Muscle layer of duodenum (tissue), 2 donors: ENCODE results near the gene MBOAT7.
"Not testable (repeated sequence)": the region's sequence is repeated elsewhere in the genome, so short reads cannot be mapped to it uniquely, and the experiment has no call there.

Experiments used
- H3K27ac ChIP-seq: one replicate; pipeline ENCODE4 v1.7.0; 2013; ENCODE audit warnings: mild to moderate bottlenecking, low read length
- H3K27me3 ChIP-seq: one replicate; pipeline ENCODE4 v1.7.0; 2013; ENCODE audit warnings: low read depth, mild to moderate bottlenecking, control low read depth, low read length
- H3K36me3 ChIP-seq, 2 donors: one replicate each; pipeline ENCODE4 v1.7.0; 2013; ENCODE audit warnings: low read length in 2 of 2, control low read depth in 1 of 2, mild to moderate bottlenecking in 1 of 2; ENCODE audit not compliant: insufficient read depth in 2 of 2, control insufficient read depth in 1 of 2
- H3K4me1 ChIP-seq, 2 donors: one replicate each; pipeline ENCODE4 v1.7.0; 2013; ENCODE audit warnings: low read length in 2 of 2, mild to moderate bottlenecking in 2 of 2, control low read depth in 1 of 2, moderate library complexity in 1 of 2; ENCODE audit not compliant: insufficient read depth in 2 of 2, control insufficient read depth in 1 of 2
- H3K4me3 ChIP-seq, 2 donors: one replicate each; pipeline ENCODE4 v1.7.0; 2013; ENCODE audit warnings: low read length in 2 of 2, low read depth in 1 of 2, mild to moderate bottlenecking in 1 of 2
- H3K9me3 ChIP-seq, 2 donors: one replicate each; pipeline ENCODE4 v1.7.0; 2013; ENCODE audit warnings: low read length in 2 of 2, control low read depth in 1 of 2, mild to moderate bottlenecking in 1 of 2; ENCODE audit not compliant: control insufficient read depth in 1 of 2
- donor health status: healthy.

The MBOAT7 gene

GRCh38 chr19:54207983-54208783, 18.8 kb upstream of the MBOAT7 start:
- no peaks in the 10 kb centered on the region for H3K9me3 ChIP-seq
- peak overlapping the region in 1 of 2 donors; percentile 5 for H3K4me3 ChIP-seq
- H3K27ac ChIP-seq: peak overlapping the region; percentile 80
- H3K27me3 ChIP-seq: no peaks in the 10 kb centered on the region
- peaks cover 42 to 51% of the 10 kb centered on the region in 2 donors for H3K36me3 ChIP-seq
- peaks cover 18 to 52% of the 10 kb centered on the region in 2 donors for H3K4me1 ChIP-seq

DNA sequence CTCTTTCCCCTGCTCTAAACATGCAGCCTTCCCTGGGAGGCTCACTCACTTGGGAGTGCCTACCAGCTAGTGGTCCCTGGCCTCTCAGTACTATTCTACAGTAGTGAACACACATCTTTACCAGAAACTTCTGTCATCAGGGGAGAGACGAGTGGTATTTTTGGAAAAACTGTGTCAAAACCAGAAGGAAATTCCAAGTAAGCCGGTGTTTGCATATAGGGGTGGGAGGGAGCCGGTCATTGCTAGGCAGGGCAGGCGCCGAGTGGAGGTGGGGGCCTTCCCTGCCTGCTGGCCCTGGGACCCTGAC, 18.2 kb upstream of the MBOAT7 start:
- Histone ChIP-seq H3K27ac (peak overlapping the region; percentile 80), H3K9me3 (no peaks in the 10 kb centered on the region), H3K4me3 (peak overlapping the region in 1 of 2 donors; percentile 5), H3K4me1 (peaks cover 24 to 58% of the 10 kb centered on the region in 2 donors), H3K36me3 (peaks cover 48 to 57% of the 10 kb centered on the region in 2 donors), H3K27me3 (no peaks in the 10 kb centered on the region)

GRCh38 chr19:54207193-54207592, 17.8 kb upstream of the MBOAT7 start:
- not testable (repeated sequence) for H3K9me3 ChIP-seq, H3K27me3 ChIP-seq
- Histone ChIP-seq H3K36me3 (peaks cover 52 to 61% of the 10 kb centered on the region in 2 donors), H3K4me3 (peak overlapping the region in 1 of 2 donors; percentile 28), H3K27ac (peak overlapping the region; percentile 80), H3K4me1 (peaks cover 28 to 62% of the 10 kb centered on the region in 2 donors)

GRCh38 chr19:54206831-54207177, 17.4 kb upstream of the MBOAT7 start:
- Histone ChIP-seq H3K36me3 (peaks cover 55 to 64% of the 10 kb centered on the region in 2 donors), H3K9me3 (no peaks in the 10 kb centered on the region), H3K4me1 (peaks cover 32 to 66% of the 10 kb centered on the region in 2 donors), H3K27ac (peak overlapping the region; percentile 59), H3K4me3 (peak overlapping the region in 1 of 2 donors; percentile 28), H3K27me3 (no peaks in the 10 kb centered on the region)

GRCh38 chr19:54206030-54206830, 16.9 kb upstream of the MBOAT7 start:
- Histone ChIP-seq H3K4me1 (peaks cover 35 to 72% of the 10 kb centered on the region in 2 donors), H3K36me3 (peaks cover 61 to 64% of the 10 kb centered on the region in 2 donors), H3K27ac (peak overlapping the region; percentile 59), H3K27me3 (no peaks in the 10 kb centered on the region), H3K9me3 (no peaks in the 10 kb centered on the region), H3K4me3 (peak overlapping the region in 1 of 2 donors; percentile 28)

DNA sequence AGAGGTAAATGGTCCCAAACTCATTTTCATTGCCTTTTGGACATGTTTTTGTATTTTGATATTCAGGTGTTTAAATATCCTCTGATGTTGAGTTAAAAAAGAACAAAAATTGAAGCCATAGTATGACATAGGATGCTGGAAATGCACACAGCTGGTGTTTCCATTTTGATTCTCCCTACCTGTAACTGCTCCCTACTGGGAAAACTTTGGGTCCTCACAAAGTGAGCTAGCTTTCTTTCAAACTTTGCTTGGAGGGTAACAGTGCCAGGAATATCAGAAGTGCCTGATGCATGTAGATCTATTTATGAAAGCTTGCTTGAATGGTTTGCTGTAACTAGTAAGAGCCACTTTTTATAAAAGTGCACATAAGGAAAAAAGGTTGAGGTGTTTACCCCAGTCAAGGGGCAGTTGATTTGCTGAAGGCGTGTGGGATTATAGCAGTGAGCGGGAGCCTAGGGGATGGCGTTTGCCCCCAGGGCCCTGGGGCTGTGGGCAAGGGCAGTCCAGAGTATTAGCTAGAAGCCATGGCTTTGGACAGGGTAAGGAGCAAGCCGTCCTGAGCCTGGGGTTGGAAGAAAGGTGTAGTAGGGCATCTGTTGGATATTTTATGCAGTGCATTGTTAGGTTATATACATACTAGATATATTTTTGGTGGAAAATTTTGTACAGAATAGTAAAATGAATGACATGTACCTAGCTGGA, 15.5 kb upstream of the MBOAT7 start:
- Histone ChIP-seq H3K27ac (no peak overlapping the region), H3K9me3 (no peaks in the 10 kb centered on the region), H3K4me1 (peaks cover 31 to 70% of the 10 kb centered on the region in 2 donors), H3K27me3 (no peaks in the 10 kb centered on the region), H3K4me3 (no peak overlapping the region), H3K36me3 (peaks cover 61 to 70% of the 10 kb centered on the region in 2 donors)

- H3K36me3 ChIP-seq: peaks cover 60 to 66% of the 10 kb centered on the region in 2 donors
- no peak overlapping the region for H3K27ac ChIP-seq
- peaks cover 18 to 55% of the 10 kb centered on the region in 2 donors for H3K4me1 ChIP-seq
- H3K9me3 ChIP-seq: no peaks in the 10 kb centered on the region
- H3K4me3 ChIP-seq: peak overlapping the region; percentile 83 to 92
- no peaks in the 10 kb centered on the region for H3K27me3 ChIP-seq
These were observed 13.8 kb upstream of the MBOAT7 start for GRCh38 chr19:54203151-54203611.

- Histone ChIP-seq H3K27ac (peak overlapping the region; percentile 96), H3K9me3 (no peaks in the 10 kb centered on the region), H3K36me3 (peaks cover 51 to 54% of the 10 kb centered on the region in 2 donors), H3K27me3 (no peaks in the 10 kb centered on the region), H3K4me3 (peak overlapping the region; percentile 83 to 92), H3K4me1 (peaks cover 18 to 51% of the 10 kb centered on the region in 2 donors)
These were observed 12.6 kb upstream of the MBOAT7 start for GRCh38 chr19:54201980-54202379.

- Histone ChIP-seq H3K4me3 (peak overlapping the region; percentile 83 to 92), H3K9me3 (no peaks in the 10 kb centered on the region), H3K27ac (peak overlapping the region; percentile 96), H3K27me3 (no peaks in the 10 kb centered on the region), H3K4me1 (peaks cover 18 to 49% of the 10 kb centered on the region in 2 donors), H3K36me3 (peaks cover 43 to 47% of the 10 kb centered on the region in 2 donors)
These were observed 11.9 kb upstream of the MBOAT7 start for GRCh38 chr19:54201172-54201701.

GRCh38 chr19:54199401-54199800, 10.0 kb upstream of the MBOAT7 start:
- Histone ChIP-seq H3K27me3 (no peaks in the 10 kb centered on the region), H3K36me3 (peaks cover 26 to 32% of the 10 kb centered on the region in 2 donors), H3K27ac (no peak overlapping the region), H3K9me3 (no peaks in the 10 kb centered on the region), H3K4me1 (peaks cover 18 to 36% of the 10 kb centered on the region in 2 donors), H3K4me3 (no peak overlapping the region)
